Naive B cell (primary cell): ENCODE measurements around the gene CNTRL. TPM values are rescaled to one million over a fixed set of nuclear protein-coding genes. Genes with fewer than 3 reads are reported as not detected.

Source experiments
- ATAC-seq, 2 donors: fragments of 150-1000 bp; cut with Tn5 transposase; 2 replicates each; pipeline ENCODE4 v1.10.0; 2021; ENCODE audit warnings: low read depth in 2 of 2, mild to moderate bottlenecking in 2 of 2, moderate library complexity in 2 of 2
- DNase-seq: peaks from one replicate; pipeline ENCODE4 v3.0.0; 2022
- H3K27ac Mint-ChIP-seq, 6 donors: one replicate each; pipeline ENCODE4 v1.8.0; 2020 to 2022; ENCODE audit warnings: mild to moderate bottlenecking in 6 of 6, mixed read lengths in 6 of 6, moderate library complexity in 5 of 6, inconsistent platforms in 2 of 6
- H3K27me3 Mint-ChIP-seq, 3 donors: one replicate each; pipeline ENCODE4 v1.8.0; 2021 to 2022; ENCODE audit warnings: mixed read lengths in 3 of 3, mild to moderate bottlenecking in 1 of 3
- H3K36me3 Mint-ChIP-seq, 2 donors: one replicate each; pipeline ENCODE4 v1.8.0; 2020 to 2022; ENCODE audit warnings: mixed read lengths in 2 of 2, inconsistent platforms in 1 of 2, mild to moderate bottlenecking in 1 of 2
- H3K4me1 Mint-ChIP-seq, 3 donors: one replicate each; pipeline ENCODE4 v1.8.0; 2020 to 2022; ENCODE audit warnings: mixed read lengths in 3 of 3, inconsistent platforms in 1 of 3, mild to moderate bottlenecking in 1 of 3, moderate library complexity in 1 of 3
- H3K4me3 Mint-ChIP-seq, 8 donors: one replicate each; pipeline ENCODE4 v1.8.0; 2020 to 2022; ENCODE audit warnings: mild to moderate bottlenecking in 8 of 8, mixed read lengths in 8 of 8, moderate library complexity in 8 of 8, inconsistent platforms in 2 of 8
- H3K9me3 Mint-ChIP-seq, 7 donors: one replicate each; pipeline ENCODE4 v1.8.0; 2020 to 2022; ENCODE audit warnings: mixed read lengths in 7 of 7, mild to moderate bottlenecking in 5 of 7, inconsistent platforms in 2 of 7, moderate library complexity in 1 of 7
- polyA plus RNA-seq, 6 donors: library from polyadenylated mRNA; unstranded; fragments of 300-500 nt; fragmentation: Illumina TruSeq; gene quantifications; one replicate each; pipeline ENCODE4 v1.2.3, GENCODE V29; 2021; ENCODE audit warnings: low read depth in 6 of 6

CNTRL gene
- polyA plus RNA-seq, 6 donors from 2014 or later, result 7.5 to 43.2 (median 20.5) TPM

DNA sequence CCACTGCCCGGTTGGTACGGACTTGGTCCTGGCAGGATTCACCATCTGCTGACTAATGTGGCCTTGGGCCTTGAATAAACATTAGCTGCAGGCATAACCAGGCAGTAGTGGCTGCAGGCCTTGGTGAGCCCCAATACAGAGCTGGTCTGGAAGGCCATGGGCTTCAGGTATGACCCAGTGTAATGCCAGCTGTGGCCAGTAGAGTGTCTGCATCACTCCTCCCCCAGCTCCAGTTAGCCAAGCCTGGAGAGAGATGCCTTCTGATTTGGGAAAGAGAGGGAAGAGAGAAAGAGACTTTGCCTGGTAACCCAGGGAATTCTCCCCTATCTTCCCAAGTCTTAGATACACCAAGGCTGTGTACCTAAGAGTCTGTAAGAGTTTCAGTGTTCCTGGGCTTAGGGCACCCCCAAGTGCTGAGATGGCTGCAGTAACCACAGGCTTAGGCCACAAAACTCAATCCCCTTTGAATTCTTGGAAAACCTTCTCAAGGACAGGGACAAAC lies 19.1 kb upstream of the CNTRL start:
- no peaks in the 10 kb centered on the region for H3K27me3 Mint-ChIP-seq

DNA sequence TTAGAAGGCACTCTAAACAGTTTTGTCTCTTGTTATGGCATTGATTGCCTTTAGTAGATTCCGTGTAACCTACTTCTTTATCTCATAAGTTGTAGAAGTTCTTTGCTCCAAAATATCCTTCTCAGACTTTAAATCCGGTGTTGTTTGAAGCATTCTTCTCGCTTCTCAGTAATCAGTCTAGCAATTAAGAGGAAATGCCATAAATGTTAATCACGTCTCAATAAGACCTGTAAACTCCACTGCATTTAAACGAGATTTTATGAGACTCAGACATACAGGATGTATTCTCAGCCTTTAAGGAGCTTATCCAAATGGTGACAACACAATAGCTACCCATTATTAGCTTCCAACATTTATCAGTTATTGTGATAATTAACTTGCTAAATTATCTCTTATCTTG lies 16.9 kb upstream of the CNTRL start:
- H3K36me3 Mint-ChIP-seq, result peaks cover 0 to 20% of the 10 kb centered on the region in 2 donors
- H3K9me3 Mint-ChIP-seq, result peaks cover 0 to 18% (median 3%) of the 10 kb centered on the region in 7 donors
- H3K4me3 Mint-ChIP-seq, result no peak overlapping the region
- DNase-seq (no peak), ATAC-seq (no peak)
- H3K27me3 Mint-ChIP-seq, result no peaks in the 10 kb centered on the region
- H3K27ac Mint-ChIP-seq, result no peak overlapping the region
- H3K4me1 Mint-ChIP-seq, result peaks cover 0 to 8% (median 8%) of the 10 kb centered on the region in 3 donors

More for the DNA sequence above, 19.1 kb upstream of the CNTRL start:
- no peak for DNase-seq
- H3K4me1 Mint-ChIP-seq, result peaks cover 0 to 8% (median 8%) of the 10 kb centered on the region in 3 donors
- peaks cover 0 to 18% (median 3%) of the 10 kb centered on the region in 7 donors for H3K9me3 Mint-ChIP-seq
- peak overlapping the region in 1 of 8 donors; percentile 10 for H3K4me3 Mint-ChIP-seq
- H3K36me3 Mint-ChIP-seq, result peaks cover 0 to 20% of the 10 kb centered on the region in 2 donors
- no peak for ATAC-seq
- H3K27ac Mint-ChIP-seq, result no peak overlapping the region

DNA sequence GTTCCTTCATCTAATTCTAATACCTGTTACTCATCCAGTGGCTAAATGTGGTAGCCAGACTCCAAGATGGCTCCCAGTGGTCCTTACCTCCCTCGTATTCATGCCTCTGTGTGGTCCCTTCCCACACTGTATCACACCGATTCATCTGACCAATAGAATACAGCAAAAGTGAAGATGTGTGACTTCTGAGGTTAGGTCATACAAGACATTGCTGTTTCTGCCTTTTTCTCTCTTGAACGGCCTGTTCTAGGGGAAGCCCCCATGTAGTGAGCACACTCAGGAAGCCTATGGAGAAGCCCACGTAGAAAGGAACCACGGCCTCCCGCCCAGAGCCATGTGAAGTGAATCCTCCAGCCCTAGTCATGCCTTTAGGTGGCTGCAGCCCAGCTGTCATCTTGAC lies 15.2 kb upstream of the CNTRL start:
- Mint-ChIP-seq H3K36me3 (peaks cover 0 to 20% of the 10 kb centered on the region in 2 donors), H3K4me1 (peaks cover 0 to 8% (median 8%) of the 10 kb centered on the region in 3 donors), H3K27ac (no peak overlapping the region), H3K9me3 (peaks cover 0 to 18% (median 3%) of the 10 kb centered on the region in 7 donors), H3K27me3 (no peaks in the 10 kb centered on the region), H3K4me3 (no peak overlapping the region)
- ATAC-seq (no peak), DNase-seq (no peak)

DNA sequence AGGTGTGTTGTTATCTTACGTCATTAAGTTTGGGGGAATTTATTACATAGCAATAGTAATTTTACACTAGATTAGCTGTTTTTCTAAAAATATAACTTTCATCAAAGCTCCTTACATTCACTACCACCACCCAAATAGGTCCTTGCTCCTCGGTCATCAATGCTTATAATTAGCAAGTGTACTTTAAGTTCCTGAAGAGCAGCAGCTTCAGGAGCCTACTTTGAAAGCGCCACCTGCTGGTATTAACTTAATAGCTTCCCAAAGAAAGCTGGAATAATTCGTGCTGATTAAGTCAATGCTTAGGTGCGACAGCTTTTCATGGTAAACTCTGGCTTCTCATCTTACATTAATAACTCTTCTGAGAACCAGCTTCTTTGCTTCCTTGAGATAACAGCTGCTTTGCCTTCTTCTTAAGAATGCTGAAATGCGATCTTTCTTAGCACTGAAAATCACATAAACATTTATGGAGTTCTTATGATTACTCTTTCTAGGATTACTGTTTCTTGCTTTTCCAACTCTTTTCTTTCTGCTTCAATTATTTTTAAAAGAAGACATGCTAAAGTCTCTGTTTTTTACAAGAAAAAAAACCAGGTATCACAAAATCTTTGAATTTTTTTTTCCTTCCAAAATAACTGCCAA lies 14.6 kb upstream of the CNTRL start:
- no peak overlapping the region for H3K27ac Mint-ChIP-seq
- no peak overlapping the region for H3K4me3 Mint-ChIP-seq
- peaks cover 0 to 18% (median 3%) of the 10 kb centered on the region in 7 donors for H3K9me3 Mint-ChIP-seq
- H3K27me3 Mint-ChIP-seq, result no peaks in the 10 kb centered on the region
- DNase-seq, result peak; percentile 46
- peaks cover 0 to 20% of the 10 kb centered on the region in 2 donors for H3K36me3 Mint-ChIP-seq
- ATAC-seq, result peak; percentile 41 to 58
- H3K4me1 Mint-ChIP-seq, result peaks cover 0 to 8% (median 8%) of the 10 kb centered on the region in 3 donors

DNA sequence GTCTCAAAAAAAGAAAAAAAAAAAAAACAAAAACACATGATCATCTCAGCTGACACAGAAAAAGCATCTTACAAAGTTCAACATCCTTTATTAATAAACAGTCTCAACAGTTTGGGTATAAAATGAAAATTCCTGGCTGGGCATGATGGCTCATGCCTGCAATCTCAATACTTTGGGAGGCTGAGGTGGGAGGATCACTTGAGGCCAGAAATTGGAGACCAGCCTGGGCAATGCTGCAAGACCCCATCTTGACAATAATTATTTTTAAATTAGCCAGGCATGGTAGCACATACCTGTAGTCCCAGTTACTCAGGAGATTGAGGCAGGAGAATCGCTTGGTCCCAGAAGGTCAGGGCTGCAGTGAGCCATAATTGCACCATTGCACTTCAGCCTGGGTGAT lies 7.9 kb upstream of the CNTRL start:
- Mint-ChIP-seq H3K27me3 (no peaks in the 10 kb centered on the region), H3K4me3 (no peak overlapping the region), H3K9me3 (peaks cover 0 to 13% (median 8%) of the 10 kb centered on the region in 7 donors), H3K4me1 (peaks cover 12% of the 10 kb centered on the region in 3 donors), H3K27ac (peak overlapping the region in 1 of 6 donors; percentile 22), H3K36me3 (peaks cover 10 to 11% of the 10 kb centered on the region in 2 donors)
- no peak for DNase-seq
- no peak for ATAC-seq

DNA sequence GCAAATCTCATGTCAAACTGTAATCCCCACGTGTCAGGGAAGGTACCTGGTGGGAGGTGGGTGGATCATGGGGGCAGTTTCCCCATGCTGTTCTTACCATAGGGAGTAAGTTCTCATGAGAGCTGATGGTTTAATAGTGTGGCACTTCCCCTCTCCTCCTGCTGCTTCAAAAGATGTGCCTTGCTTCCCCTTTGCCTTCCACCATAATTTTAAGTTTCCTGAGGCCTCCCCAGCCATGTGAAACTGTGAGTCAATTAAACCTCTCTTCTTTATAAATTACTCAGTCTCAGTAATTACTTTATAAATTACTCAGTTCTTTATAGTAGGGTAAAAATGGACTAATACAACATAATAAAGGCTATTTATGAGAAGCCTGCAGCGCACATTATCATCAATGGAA lies 7.1 kb upstream of the CNTRL start:
- H3K27me3 Mint-ChIP-seq, result no peaks in the 10 kb centered on the region
- H3K27ac Mint-ChIP-seq, result no peak overlapping the region
- DNase-seq (no peak), ATAC-seq (no peak)
- no peak overlapping the region for H3K4me3 Mint-ChIP-seq
- peaks cover 10 to 11% of the 10 kb centered on the region in 2 donors for H3K36me3 Mint-ChIP-seq
- peaks cover 15 to 19% (median 18%) of the 10 kb centered on the region in 3 donors for H3K4me1 Mint-ChIP-seq
- H3K9me3 Mint-ChIP-seq, result peaks cover 0 to 13% (median 8%) of the 10 kb centered on the region in 7 donors

DNA sequence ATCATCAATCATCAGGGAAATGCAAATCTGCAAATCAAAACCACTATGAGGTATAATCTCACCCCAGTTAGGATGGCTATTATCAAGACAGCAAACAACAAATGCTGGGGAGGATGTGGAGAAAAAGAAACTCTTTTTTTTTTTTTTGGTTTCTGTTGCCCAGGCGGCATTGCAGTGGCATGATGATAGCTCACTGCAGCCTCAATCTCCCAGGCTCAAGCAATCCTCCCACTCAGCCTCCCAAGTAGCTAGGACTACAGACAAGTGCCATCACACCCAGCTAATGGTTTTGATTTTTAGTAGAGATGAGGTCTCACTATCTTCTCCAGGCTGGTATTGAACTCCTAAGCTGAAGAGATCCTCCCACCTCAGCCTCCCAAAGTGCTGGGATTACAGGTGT lies 5.4 kb upstream of the CNTRL start:
- Mint-ChIP-seq H3K27me3 (no peaks in the 10 kb centered on the region), H3K4me3 (peak overlapping the region in 1 of 8 donors; percentile 56), H3K9me3 (peaks cover 0 to 13% (median 8%) of the 10 kb centered on the region in 7 donors), H3K4me1 (peaks cover 26 to 36% (median 33%) of the 10 kb centered on the region in 3 donors), H3K36me3 (peaks cover 10 to 11% of the 10 kb centered on the region in 2 donors), H3K27ac (peak overlapping the region in 1 of 6 donors; percentile 22)
- no peak for ATAC-seq
- DNase-seq, result no peak

DNA sequence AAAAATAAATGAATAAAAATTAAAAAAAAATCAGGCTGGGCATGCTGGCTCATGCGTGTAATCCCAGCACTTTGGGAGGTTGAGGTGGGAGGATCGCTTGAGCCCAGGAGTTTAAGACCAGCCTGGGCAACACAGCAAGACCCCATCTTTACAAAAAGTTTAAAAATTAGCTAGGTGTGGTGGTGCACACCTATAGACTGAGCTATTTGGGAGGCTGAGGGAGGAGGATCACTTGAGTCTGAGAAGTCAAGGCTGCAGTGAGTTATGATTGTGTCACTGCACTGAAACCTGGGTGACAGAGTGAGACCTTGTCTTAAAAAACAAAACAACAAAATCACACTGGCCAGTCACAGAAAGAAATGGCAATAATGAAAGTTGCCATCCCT lies 3.4 kb upstream of the CNTRL start:
- ATAC-seq, result peak; percentile 1 to 2
- peaks cover 10 to 11% of the 10 kb centered on the region in 2 donors for H3K36me3 Mint-ChIP-seq

DNA sequence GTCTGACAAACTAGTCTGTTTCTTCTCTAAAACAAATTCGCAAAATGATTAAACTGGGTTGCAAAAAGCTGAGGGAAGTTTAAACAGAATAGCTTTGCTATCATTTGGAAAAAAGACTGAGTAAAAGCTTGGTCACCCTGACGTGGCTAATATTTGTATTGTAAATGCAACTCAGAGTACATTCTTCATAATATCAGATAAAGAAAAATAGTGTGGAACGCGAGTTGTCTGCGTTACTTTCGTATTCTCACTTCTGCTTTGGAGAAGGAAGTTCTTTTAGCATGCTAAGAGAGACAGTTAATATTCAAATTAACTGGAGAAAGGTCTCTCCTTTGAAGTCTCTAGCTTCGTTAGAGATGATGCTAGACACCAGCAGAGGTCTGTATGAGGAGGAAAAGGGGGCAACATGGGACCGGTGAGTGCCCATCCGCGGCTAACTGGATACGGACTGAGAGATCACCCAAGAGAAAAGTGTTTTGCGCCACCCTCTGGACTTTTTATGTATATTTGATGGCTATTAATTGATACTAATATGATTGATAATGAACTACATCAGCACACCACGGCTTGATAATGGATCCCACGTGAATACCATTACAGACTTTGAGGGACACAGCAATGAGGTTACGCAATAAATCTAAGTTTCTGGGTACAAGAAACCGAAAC lies 2.9 kb upstream of the CNTRL start:
- H3K4me1 Mint-ChIP-seq, result peaks cover 44 to 58% (median 49%) of the 10 kb centered on the region in 3 donors
- peak; percentile 64 for DNase-seq

More for the DNA sequence above, 3.4 kb upstream of the CNTRL start:
- peaks cover 0 to 13% (median 8%) of the 10 kb centered on the region in 7 donors for H3K9me3 Mint-ChIP-seq
- H3K4me3 Mint-ChIP-seq, result peak overlapping the region; percentile 87 to 100 (median 94)
- no peaks in the 10 kb centered on the region for H3K27me3 Mint-ChIP-seq
- H3K4me1 Mint-ChIP-seq, result peaks cover 39 to 52% (median 43%) of the 10 kb centered on the region in 3 donors
- DNase-seq, result no peak
- peak overlapping the region; percentile 96 to 99 (median 96) for H3K27ac Mint-ChIP-seq

DNA sequence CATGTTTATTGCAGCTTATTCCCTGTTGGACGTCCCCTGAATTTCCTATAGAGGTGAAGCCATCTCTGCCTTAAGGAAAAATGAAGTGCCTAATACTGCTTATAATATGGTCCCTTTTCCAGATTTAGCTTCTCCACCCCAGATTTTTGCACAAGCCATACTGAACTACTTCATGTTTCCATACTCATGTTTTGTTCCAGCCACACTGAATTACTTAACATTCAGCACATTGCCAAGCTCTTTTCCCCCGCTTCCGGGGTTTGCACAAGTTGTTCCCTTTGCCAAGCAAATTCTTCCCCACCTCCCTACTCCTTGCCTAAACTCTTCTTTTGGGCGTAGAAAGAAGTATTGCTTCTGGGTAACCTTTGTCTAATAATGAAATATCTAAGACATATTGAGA lies 1.7 kb upstream of the CNTRL start:
- Mint-ChIP-seq H3K27me3 (no peaks in the 10 kb centered on the region), H3K27ac (peak overlapping the region in 3 of 6 donors; percentile 72 to 96 (median 85)), H3K4me3 (peak overlapping the region; percentile 92 to 100 (median 98)), H3K4me1 (peaks cover 49 to 64% (median 55%) of the 10 kb centered on the region in 3 donors), H3K36me3 (peaks cover 3 to 4% of the 10 kb centered on the region in 2 donors), H3K9me3 (peaks cover 0 to 7% (median 5%) of the 10 kb centered on the region in 7 donors)
- no peak for DNase-seq
- ATAC-seq, result no peak

More for the DNA sequence above, 2.9 kb upstream of the CNTRL start:
- Mint-ChIP-seq H3K9me3 (peaks cover 0 to 13% (median 8%) of the 10 kb centered on the region in 7 donors), H3K27me3 (no peaks in the 10 kb centered on the region), H3K27ac (peak overlapping the region; percentile 96 to 99 (median 96)), H3K4me3 (peak overlapping the region; percentile 87 to 100 (median 94)), H3K36me3 (peaks cover 10 to 11% of the 10 kb centered on the region in 2 donors)
- peak; percentile 61 to 70 for ATAC-seq

DNA sequence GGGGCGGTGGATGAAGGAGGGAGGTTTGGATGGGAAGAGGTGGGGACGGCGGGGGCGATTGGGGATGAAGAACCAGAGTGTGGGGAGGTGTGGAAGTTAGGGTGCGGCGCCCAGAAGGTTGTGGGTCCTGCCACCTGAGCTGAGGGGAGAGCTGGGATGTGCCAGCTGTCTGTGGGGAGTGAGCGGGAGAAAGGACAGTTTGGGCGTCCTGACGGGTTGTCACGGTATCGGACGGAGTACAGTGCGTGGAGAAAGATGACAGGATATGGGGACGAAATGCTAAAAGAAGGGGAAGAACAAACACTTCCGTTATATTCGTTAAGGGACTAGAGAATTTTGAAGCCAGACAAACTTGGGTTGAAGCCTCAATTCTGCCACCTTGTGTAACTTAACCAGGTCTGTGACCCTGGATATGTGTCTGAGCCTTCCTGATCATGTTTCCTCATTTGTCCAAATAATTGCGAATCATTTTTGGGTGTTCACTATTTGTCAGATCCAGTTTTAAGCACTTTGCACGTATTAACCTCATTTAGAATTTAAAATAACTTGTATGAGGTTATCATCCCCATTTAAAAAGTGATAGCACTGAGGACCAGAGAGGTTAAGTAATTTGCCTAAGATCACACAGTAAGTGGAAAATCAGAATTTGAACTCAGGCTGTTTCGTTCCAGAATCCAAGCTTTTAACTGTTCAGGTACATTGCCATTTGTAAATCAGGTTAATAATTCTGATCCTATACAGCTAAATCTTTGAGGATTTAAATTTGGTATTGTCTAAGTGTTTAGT lies 689 bp downstream of the CNTRL start:
- no peaks in the 10 kb centered on the region for H3K27me3 Mint-ChIP-seq
- H3K4me3 Mint-ChIP-seq, result peak overlapping the region; percentile 92 to 100 (median 100)
- H3K27ac Mint-ChIP-seq, result peak overlapping the region; percentile 90 to 99 (median 98)
- H3K36me3 Mint-ChIP-seq, result no peaks in the 10 kb centered on the region
- DNase-seq (peak; percentile 56), ATAC-seq (peak; percentile 5 to 45)
- H3K9me3 Mint-ChIP-seq, result peaks cover 0 to under 1% (median 0%) of the 10 kb centered on the region in 7 donors
- H3K4me1 Mint-ChIP-seq, result peaks cover 44 to 81% (median 60%) of the 10 kb centered on the region in 3 donors

DNA sequence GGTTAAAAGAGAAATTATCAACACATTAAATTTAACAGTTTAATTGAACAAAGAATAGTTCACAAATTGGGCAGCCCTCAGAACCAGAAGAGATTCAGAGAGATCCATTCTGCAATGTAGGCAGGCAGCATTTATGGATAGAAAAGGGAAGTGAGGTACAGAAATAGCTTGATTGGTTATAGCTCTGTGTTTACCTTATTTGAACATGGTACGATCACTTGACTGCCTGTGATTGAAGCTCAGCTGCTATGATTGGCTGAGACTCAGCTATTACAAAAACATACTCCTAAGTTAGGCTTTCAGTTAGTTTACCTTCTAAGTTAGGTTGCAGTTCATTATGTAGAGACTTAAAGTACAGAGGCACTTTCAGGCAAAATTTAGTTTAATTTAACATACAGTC lies 7.3 kb downstream of the CNTRL start:
- no peaks in the 10 kb centered on the region for H3K9me3 Mint-ChIP-seq
- DNase-seq (no peak), ATAC-seq (peak; percentile 68 to 75)
- peaks cover 25 to 54% (median 32%) of the 10 kb centered on the region in 3 donors for H3K4me1 Mint-ChIP-seq
- H3K4me3 Mint-ChIP-seq, result no peak overlapping the region
- no peaks in the 10 kb centered on the region for H3K27me3 Mint-ChIP-seq
- H3K27ac Mint-ChIP-seq, result peak overlapping the region in 2 of 6 donors; percentile 73 to 92
- peaks cover 15 to 30% of the 10 kb centered on the region in 2 donors for H3K36me3 Mint-ChIP-seq

DNA sequence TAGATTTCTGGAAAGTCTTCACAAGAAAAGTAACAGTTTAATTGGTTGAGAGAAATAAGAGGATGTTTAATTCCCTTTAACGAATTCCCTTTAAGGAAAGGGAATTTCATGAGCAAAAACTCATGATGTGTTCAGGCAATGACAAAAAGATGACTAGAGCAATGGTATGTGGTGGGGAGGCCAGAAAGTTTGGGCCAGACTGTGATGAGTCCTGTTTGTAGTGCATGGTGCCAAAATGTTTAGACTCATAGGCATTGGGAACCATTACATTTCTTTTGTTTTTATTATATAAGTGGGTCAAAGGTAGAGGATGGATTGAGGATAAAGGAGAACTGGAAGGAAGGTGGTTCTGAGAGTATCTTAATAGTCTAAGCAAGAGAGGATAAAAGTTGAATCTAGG lies 10.9 kb downstream of the CNTRL start:
- no peak for ATAC-seq
- DNase-seq, result no peak
- Mint-ChIP-seq H3K36me3 (peaks cover 23 to 32% of the 10 kb centered on the region in 2 donors), H3K4me3 (no peak overlapping the region), H3K27ac (peak overlapping the region in 3 of 6 donors; percentile 5 to 41 (median 14)), H3K9me3 (no peaks in the 10 kb centered on the region), H3K4me1 (peaks cover 30 to 48% (median 34%) of the 10 kb centered on the region in 3 donors), H3K27me3 (no peaks in the 10 kb centered on the region)
